ENCODE data around the gene DPEP3.
"Not testable (repeated sequence)": the region's sequence is repeated elsewhere in the genome, so short reads cannot be mapped to it uniquely, and the experiment has no call there.

The DPEP3 gene

GRCh38 chr16:67993207-67994039 lies 13.1 kb upstream of the DPEP3 start:
- DNase-seq (ENCODE audit: low read depth) = peak; percentile 71

GRCh38 chr16:67992661-67993206 lies 12.4 kb upstream of the DPEP3 start:
- DNase-seq (ENCODE audit: low read depth) = no peak

GRCh38 chr16:67990018-67990386 lies 9.7 kb upstream of the DPEP3 start:
- no peak for DNase-seq (ENCODE audit: low read depth)

- DNase-seq (ENCODE audit: low read depth) = no peak
These were observed 9.2 kb upstream of the DPEP3 start for GRCh38 chr16:67989322-67990017.

- no peak for DNase-seq (ENCODE audit: low read depth)
These were observed 8.4 kb upstream of the DPEP3 start for GRCh38 chr16:67988675-67989074.

- DNase-seq (ENCODE audit: low read depth) = no peak
These were observed 7.3 kb upstream of the DPEP3 start for GRCh38 chr16:67987460-67988160.

- no peak for DNase-seq (ENCODE audit: low read depth)
These were observed 6.7 kb upstream of the DPEP3 start for GRCh38 chr16:67986949-67987348.

- DNase-seq (ENCODE audit: low read depth) = no peak
These were observed 1.9 kb upstream of the DPEP3 start for GRCh38 chr16:67982011-67982696.

GRCh38 chr16:67977469-67978227 lies 2.7 kb downstream of the DPEP3 start:
- DNase-seq (ENCODE audit: low read depth) = no peak

- no peak for DNase-seq (ENCODE audit: low read depth)
These were observed 3.3 kb downstream of the DPEP3 start for GRCh38 chr16:67977005-67977404.

GRCh38 chr16:67976205-67976604 lies 4.1 kb downstream of the DPEP3 start:
- no peak for DNase-seq (ENCODE audit: low read depth)

GRCh38 chr16:67975321-67976105 lies 4.8 kb downstream of the DPEP3 start:
- DNase-seq (ENCODE audit: low read depth) = no peak

GRCh38 chr16:67972285-67972684 lies 8.0 kb downstream of the DPEP3 start:
- not testable (repeated sequence) for DNase-seq (ENCODE audit: low read depth)

GRCh38 chr16:67971111-67971510 lies 9.2 kb downstream of the DPEP3 start:
- DNase-seq (ENCODE audit: low read depth) = no peak

GRCh38 chr16:67969254-67970039 lies 10.9 kb downstream of the DPEP3 start:
- no peak for DNase-seq (ENCODE audit: low read depth)

GRCh38 chr16:67968400-67969253 lies 11.7 kb downstream of the DPEP3 start, which contains the start of gene SLC12A4:
TSS of gene SLC12A4 (minus strand) at chr16:67968637. CDS start at chr16:67968553, 84 bp downstream.
- DNase-seq (ENCODE audit: low read depth) = peak; percentile 75

- no peak for DNase-seq (ENCODE audit: low read depth)
These were observed 12.3 kb downstream of the DPEP3 start for GRCh38 chr16:67967958-67968399.

- no peak for DNase-seq (ENCODE audit: low read depth)
These were observed 12.9 kb downstream of the DPEP3 start for GRCh38 chr16:67967183-67967957.

Measured in activated T-cell treated with anti-CD3 and anti-CD28 coated beads for 1 hour (primary cell).